ENCODE data around the gene ZFP92.

DNA sequence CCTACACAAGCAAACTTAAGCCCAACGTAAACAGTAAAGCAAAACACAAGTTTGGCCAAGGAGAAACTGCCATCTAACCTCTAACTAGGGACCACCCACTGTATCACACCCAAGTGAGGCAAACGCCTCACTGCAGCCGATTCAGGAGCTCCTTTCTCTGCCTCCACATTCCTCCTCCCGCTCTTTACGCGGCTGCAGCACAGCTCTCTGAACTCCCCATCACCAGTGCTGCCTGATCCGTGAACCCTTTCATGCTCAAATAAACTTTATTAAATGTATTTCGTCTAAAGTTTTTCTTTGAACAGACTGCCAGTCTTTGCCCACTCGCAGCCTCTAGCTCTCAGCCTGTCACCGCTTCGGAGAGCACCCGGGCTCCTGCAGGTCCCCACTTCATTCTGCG lies 16.7 kb upstream of the ZFP92 start:
- TF ChIP-seq EZH2 (IDR thresholded peaks at IDR 0.05) (no peak), CTCF (IDR thresholded peaks at IDR 0.05) (no peak)

Measured in neural progenitor cell (in vitro differentiated cells).